Measurements from ENCODE around the gene ARHGEF28.

GRCh38 chr5:73946278-73946677 is 320.3 kb downstream of the ARHGEF28 start:
- TF ChIP-seq, protein P1, sequence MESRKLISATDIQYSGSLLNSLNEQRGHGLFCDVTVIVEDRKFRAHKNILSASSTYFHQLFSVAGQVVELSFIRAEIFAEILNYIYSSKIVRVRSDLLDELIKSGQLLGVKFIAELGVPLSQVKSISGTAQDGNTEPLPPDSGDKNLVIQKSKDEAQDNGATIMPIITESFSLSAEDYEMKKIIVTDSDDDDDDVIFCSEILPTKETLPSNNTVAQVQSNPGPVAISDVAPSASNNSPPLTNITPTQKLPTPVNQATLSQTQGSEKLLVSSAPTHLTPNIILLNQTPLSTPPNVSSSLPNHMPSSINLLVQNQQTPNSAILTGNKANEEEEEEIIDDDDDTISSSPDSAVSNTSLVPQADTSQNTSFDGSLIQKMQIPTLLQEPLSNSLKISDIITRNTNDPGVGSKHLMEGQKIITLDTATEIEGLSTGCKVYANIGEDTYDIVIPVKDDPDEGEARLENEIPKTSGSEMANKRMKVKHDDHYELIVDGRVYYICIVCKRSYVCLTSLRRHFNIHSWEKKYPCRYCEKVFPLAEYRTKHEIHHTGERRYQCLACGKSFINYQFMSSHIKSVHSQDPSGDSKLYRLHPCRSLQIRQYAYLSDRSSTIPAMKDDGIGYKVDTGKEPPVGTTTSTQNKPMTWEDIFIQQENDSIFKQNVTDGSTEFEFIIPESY (IDR thresholded peaks at IDR 0.05; ENCODE audit: extremely low read depth, insufficient replicate concordance, low read length), result no peak
- TF ChIP-seq, protein P2, sequence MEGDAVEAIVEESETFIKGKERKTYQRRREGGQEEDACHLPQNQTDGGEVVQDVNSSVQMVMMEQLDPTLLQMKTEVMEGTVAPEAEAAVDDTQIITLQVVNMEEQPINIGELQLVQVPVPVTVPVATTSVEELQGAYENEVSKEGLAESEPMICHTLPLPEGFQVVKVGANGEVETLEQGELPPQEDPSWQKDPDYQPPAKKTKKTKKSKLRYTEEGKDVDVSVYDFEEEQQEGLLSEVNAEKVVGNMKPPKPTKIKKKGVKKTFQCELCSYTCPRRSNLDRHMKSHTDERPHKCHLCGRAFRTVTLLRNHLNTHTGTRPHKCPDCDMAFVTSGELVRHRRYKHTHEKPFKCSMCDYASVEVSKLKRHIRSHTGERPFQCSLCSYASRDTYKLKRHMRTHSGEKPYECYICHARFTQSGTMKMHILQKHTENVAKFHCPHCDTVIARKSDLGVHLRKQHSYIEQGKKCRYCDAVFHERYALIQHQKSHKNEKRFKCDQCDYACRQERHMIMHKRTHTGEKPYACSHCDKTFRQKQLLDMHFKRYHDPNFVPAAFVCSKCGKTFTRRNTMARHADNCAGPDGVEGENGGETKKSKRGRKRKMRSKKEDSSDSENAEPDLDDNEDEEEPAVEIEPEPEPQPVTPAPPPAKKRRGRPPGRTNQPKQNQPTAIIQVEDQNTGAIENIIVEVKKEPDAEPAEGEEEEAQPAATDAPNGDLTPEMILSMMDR (IDR thresholded peaks at IDR 0.05 in 2 of 3, conservative IDR thresholded peaks at IDR 0.05 in 1 of 3; ENCODE audit: borderline replicate concordance in 1 of 3, insufficient read depth in 1 of 3, low read depth in 2 of 3, low read length in 2 of 3), result no peak
